ENCODE measurements around the gene CHRND. TPM values are rescaled to one million over a fixed set of nuclear protein-coding genes. Genes with fewer than 3 reads are reported as not detected.

CHRND gene
- total RNA-seq, 1 donor from 2014 or later: 4.1 TPM

DNA sequence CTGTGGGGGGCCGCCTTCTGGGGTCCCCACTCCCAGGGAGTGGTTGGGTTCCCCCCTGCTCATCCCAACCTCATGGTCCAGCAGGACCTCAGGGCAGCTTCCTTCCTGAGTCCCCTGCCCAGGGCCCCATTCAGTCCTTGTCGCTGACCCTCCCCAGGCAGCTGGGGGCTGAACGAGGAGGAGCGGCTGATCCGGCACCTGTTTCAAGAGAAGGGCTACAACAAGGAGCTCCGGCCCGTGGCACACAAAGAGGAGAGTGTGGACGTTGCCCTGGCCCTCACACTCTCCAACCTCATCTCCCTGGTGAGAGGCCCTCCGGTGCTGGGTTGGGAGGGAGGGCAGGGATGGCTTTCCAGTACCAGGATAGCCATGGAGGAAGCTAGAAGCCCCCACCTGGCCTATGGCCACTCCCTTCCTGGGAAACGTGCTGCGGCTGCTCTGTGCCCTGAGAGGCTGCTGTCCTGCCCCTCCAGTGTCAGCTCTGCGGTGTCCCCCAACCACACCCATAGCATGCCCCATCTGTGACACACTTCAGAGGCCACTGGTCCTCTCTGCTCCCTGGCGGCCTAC is 497 bp downstream of the CHRND start:
- no peak for DNase-seq (ENCODE audit: low read depth, low spot score)
- H3K36me3 Mint-ChIP-seq (ENCODE audit: low read depth): no peaks in the 10 kb centered on the region
- TF ChIP-seq, protein P1, sequence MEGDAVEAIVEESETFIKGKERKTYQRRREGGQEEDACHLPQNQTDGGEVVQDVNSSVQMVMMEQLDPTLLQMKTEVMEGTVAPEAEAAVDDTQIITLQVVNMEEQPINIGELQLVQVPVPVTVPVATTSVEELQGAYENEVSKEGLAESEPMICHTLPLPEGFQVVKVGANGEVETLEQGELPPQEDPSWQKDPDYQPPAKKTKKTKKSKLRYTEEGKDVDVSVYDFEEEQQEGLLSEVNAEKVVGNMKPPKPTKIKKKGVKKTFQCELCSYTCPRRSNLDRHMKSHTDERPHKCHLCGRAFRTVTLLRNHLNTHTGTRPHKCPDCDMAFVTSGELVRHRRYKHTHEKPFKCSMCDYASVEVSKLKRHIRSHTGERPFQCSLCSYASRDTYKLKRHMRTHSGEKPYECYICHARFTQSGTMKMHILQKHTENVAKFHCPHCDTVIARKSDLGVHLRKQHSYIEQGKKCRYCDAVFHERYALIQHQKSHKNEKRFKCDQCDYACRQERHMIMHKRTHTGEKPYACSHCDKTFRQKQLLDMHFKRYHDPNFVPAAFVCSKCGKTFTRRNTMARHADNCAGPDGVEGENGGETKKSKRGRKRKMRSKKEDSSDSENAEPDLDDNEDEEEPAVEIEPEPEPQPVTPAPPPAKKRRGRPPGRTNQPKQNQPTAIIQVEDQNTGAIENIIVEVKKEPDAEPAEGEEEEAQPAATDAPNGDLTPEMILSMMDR (conservative IDR thresholded peaks at IDR 0.05): no peak
- H3K27ac Mint-ChIP-seq (ENCODE audit: unreplicated experiment): no peak overlapping the region
- no peaks in the 10 kb centered on the region for H3K9me3 Mint-ChIP-seq
- peak overlapping the region; percentile 25 for H3K4me3 Mint-ChIP-seq
- H3K27me3 Mint-ChIP-seq (ENCODE audit: low read depth): peaks cover 38% of the 10 kb centered on the region
- H3K4me1 Mint-ChIP-seq: peaks cover 6% of the 10 kb centered on the region

DNA sequence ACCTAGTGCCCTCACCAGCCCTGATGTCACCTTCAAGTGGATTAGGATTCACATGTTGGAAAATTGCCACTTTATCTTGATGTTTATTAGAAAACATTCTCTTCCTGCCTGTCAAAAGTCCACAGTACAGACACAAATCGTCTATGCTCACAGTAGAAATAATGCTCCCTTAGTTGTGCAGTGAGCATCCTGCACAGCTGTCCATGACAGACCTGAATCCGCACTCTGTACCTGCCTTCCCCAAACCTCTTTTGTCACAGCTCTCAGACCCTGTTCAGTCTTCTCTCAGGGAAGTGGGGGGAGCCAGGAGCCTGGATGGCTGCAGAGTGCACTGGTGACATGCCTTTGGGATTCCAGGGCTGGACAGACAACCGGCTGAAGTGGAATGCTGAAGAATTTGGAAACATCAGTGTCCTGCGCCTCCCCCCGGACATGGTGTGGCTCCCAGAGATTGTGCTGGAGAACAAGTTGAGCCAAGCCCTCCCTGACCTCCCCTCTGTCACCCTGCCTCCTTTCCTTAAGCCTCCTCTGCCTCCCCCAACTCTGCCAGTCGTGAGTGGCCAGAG is 2.0 kb downstream of the CHRND start:
- Mint-ChIP-seq H3K9me3 (no peaks in the 10 kb centered on the region), H3K27ac (ENCODE audit: unreplicated experiment) (peak overlapping the region; percentile 78), H3K36me3 (ENCODE audit: low read depth) (no peaks in the 10 kb centered on the region), H3K27me3 (ENCODE audit: low read depth) (peaks cover 29% of the 10 kb centered on the region), H3K4me1 (peaks cover 4% of the 10 kb centered on the region), H3K4me3 (peak overlapping the region; percentile 41)
- TF ChIP-seq, protein P1 (conservative IDR thresholded peaks at IDR 0.05): no peak
- DNase-seq (ENCODE audit: low read depth, low spot score): no peak

DNA sequence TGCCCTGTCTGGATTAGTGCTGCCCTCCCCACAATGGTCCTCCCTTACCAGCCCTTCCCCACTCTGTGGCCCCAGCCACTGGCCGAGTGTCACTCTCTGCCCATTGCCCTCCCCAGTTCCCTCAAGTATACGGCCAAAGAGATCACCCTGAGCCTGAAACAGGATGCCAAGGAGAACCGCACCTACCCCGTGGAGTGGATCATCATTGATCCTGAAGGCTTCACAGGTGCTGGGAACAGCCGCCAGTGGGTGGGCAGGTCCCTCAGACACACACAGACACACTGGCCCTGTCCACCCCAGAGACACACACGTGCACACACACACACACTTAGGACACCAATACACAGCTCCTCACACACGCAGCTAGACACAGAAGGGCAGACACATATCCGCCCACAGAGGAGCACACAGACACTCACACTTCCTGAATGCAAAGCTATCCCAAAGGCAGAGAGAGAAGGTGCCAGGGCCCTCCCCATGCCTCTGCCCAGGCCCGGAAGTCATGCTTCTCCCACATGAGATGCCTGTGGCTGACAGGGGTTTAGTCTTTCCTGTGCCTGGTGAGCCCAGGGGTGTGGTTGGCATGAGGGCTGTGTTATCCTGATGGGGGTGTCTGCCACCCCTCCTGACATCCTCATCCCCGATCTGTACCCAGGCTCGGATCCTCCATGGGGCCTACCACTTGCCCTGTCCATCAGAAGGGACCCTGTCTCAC is 2.9 kb downstream of the CHRND start:
- H3K9me3 Mint-ChIP-seq: no peaks in the 10 kb centered on the region
- H3K27me3 Mint-ChIP-seq (ENCODE audit: low read depth): peaks cover 23% of the 10 kb centered on the region
- H3K27ac Mint-ChIP-seq (ENCODE audit: unreplicated experiment): no peak overlapping the region
- H3K4me1 Mint-ChIP-seq: peaks cover 12% of the 10 kb centered on the region
- no peaks in the 10 kb centered on the region for H3K36me3 Mint-ChIP-seq (ENCODE audit: low read depth)
- TF ChIP-seq, protein P1 (conservative IDR thresholded peaks at IDR 0.05): no peak
- no peak for DNase-seq (ENCODE audit: low read depth, low spot score)
- H3K4me3 Mint-ChIP-seq: no peak overlapping the region

DNA sequence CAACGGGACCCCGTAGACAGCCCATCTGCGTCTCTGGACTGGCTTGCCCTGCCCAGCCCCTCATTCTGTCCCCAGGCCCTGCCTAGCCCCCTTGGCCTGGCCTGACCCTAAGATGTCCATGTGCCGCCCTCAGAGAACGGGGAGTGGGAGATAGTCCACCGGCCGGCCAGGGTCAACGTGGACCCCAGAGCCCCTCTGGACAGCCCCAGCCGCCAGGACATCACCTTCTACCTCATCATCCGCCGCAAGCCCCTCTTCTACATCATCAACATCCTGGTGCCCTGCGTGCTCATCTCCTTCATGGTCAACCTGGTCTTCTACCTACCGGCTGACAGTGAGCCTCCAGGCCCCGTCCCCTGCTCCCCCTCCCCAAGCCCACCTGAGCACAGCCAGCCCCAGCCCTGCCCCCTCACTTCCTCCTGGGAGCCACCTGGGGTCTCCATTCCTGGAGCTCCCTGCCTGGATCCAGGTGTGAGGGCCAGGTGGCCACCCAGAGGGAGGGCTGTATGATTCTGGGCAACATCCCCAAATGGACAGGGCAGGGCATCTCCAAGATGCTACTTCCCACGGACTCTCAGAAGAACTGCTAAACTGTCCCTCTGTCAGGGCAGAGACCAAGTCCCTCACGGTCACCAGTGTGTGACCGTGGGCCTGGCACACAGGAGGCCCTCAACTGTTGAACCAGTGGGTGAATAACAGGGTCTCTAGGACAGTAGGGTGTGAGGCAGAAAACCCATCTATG is 4.0 kb downstream of the CHRND start:
- no peaks in the 10 kb centered on the region for H3K36me3 Mint-ChIP-seq (ENCODE audit: low read depth)
- no peak overlapping the region for H3K4me3 Mint-ChIP-seq
- TF ChIP-seq, protein P1 (conservative IDR thresholded peaks at IDR 0.05): no peak
- peaks cover 18% of the 10 kb centered on the region for H3K27me3 Mint-ChIP-seq (ENCODE audit: low read depth)
- H3K4me1 Mint-ChIP-seq: peaks cover 15% of the 10 kb centered on the region
- DNase-seq (ENCODE audit: low read depth, low spot score): no peak
- peak overlapping the region; percentile 19 for H3K27ac Mint-ChIP-seq (ENCODE audit: unreplicated experiment)
- H3K9me3 Mint-ChIP-seq: no peaks in the 10 kb centered on the region

DNA sequence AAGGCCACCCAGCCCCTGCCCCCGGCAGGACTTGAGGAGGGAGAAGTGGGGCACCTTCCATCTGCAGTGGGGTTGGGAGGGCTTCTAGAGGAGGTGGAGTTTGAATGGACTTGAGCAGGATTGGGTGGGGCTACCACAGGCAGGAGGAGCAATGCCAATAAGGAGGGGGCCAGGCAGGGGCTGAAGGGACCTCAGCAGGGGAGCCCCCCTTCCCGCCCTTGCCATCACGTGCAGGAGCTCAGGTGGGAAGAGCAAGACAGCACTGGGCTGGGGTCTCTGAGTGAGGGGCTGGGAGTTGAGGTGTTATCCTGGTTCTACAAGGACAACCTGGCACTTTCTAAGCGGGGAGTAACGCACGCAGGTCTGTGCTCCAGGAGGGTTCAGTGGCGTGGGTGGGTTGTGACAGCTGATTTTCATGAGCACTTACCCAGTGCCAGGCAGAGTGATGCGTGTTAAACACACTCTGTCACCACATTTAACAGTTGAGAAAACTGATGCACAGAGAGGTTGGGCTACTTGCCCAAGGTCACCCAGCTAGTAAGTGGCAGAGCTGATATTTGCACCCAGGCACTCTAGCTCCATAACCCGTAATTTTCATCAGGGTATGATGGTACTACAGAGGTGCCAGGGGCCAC is 4.8 kb downstream of the CHRND start:
- Mint-ChIP-seq H3K36me3 (ENCODE audit: low read depth) (no peaks in the 10 kb centered on the region), H3K4me1 (peaks cover 15% of the 10 kb centered on the region), H3K4me3 (peak overlapping the region; percentile 7)

More for the DNA sequence above, 4.8 kb downstream of the CHRND start:
- Mint-ChIP-seq H3K27ac (ENCODE audit: unreplicated experiment) (no peak overlapping the region), H3K27me3 (ENCODE audit: low read depth) (peaks cover 15% of the 10 kb centered on the region), H3K9me3 (no peaks in the 10 kb centered on the region)
- no peak for DNase-seq (ENCODE audit: low read depth, low spot score)
- TF ChIP-seq, protein P1 (conservative IDR thresholded peaks at IDR 0.05): no peak
